ENCODE data around the gene HSF2BP. TPM values are rescaled to one million over a fixed set of nuclear protein-coding genes. Genes with fewer than 3 reads are reported as not detected.

Gene HSF2BP
- total RNA-seq, 4 donors from 2014 or later, result 1.7 to 6.3 (median 1.9) TPM

Small RNA genes within 50 kb of the gene (small RNA-seq; reads per million reads assigned to genes)
- gene MIR6070, result not detected

Other genes with a start within 250 kb of the HSF2BP start
- 10 to 100 TPM; 21.3 to 45.1 (median 31.5) TPM for gene SIK1, start 232.4 kb downstream of the HSF2BP start, total RNA-seq
- 10 to 100 TPM; 21.4 to 29.4 (median 25.5) TPM for gene RRP1B, start 72 bp upstream of the HSF2BP start, total RNA-seq
- gene PDXK, start 59.6 kb upstream of the HSF2BP start, total RNA-seq, result 100 to 1,000 TPM; 122 to 156 (median 143) TPM
- gene CSTB, start 116.8 kb upstream of the HSF2BP start, total RNA-seq, result 10 to 100 TPM; 11.4 to 16.7 (median 13.3) TPM
- gene RRP1, start 130.1 kb upstream of the HSF2BP start, total RNA-seq, result 10 to 100 TPM; 15.5 to 29.4 (median 19.0) TPM
- 10 to 100 TPM; 29.9 to 45.6 (median 36.4) TPM for gene AGPAT3, start 205.7 kb upstream of the HSF2BP start, total RNA-seq

Data from tibial nerve (tissue), 4 donors.